ENCODE results near the gene DNAAF5.

DNAAF5 gene

DNA sequence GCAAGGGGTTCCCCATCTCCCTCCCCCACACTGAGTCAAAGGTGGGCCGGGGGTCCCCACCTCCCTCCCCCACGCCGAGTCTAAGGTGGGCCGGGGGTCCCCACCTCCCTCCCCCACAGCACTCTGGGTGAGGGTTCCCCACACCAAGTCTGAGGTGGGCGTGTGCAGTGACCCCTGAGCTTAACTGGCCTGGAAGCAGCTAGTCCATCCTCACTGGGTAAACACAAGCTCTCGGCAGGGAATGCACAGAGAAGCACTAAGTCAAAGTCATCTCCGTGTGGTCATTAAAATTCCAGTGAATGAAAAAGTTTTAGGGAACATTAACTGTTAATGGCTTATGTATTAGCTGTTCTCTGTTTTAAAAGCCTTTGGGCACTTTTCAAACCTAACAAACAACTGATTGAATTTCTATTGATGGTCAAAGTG, 44.3 kb downstream of the DNAAF5 start:
- Histone ChIP-seq H3K27ac (ENCODE audit: low read depth, low read length) (no peak overlapping the region), H3K36me3 (ENCODE audit: control insufficient read depth, insufficient read depth, low read length) (peaks cover 59% of the 10 kb centered on the region), H3K9ac (ENCODE audit: low read length) (no peak overlapping the region), H3K4me3 (ENCODE audit: low read depth, low read length) (no peak overlapping the region), H3K9me3 (ENCODE audit: control insufficient read depth, insufficient read depth, low read depth, low read length) (no peaks in the 10 kb centered on the region), H3K4me1 (ENCODE audit: control insufficient read depth, insufficient read depth, low read length) (no peaks in the 10 kb centered on the region), H3K27me3 (ENCODE audit: control insufficient read depth, insufficient read depth, low read length) (no peaks in the 10 kb centered on the region)

DNA sequence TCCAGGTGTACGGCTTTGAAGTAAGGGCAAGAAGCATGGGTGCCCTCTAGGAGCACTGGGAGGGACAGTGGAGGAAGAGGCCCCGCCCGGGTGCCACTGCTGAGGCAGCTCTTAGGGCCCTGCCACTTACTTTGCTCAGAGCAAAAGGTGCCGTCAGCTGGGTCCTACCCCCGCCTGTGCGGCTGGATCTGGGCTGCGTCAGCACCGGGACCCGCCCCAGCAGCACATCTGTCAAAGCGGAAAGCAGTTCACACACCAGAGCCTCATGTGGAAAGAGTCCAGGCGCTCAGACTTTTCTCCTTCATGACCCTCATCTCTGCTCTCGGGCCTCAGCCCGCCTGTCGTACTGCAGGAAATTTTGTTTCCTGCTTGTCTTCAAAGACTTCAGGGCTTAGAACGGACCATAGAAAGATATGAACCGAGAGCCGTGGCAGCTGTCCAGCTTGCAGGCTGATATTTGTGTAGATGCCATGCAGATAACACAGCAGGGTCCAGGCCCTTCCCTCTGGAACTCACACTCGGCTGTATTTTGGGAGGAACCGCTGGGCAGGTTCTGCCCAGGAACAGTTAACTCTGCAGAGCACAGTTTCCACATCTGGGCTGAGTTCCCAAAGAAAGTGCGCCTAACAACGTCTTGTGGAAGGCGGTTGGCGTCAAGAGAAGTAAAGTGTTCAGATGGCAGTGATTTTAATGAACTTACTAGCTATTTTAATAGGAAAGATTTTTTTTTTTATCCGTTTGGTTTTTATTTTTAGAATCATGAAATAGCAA, 44.9 kb downstream of the DNAAF5 start:
- Histone ChIP-seq H3K4me3 (ENCODE audit: low read depth, low read length) (no peak overlapping the region), H3K4me1 (ENCODE audit: control insufficient read depth, insufficient read depth, low read length) (no peaks in the 10 kb centered on the region), H3K27me3 (ENCODE audit: control insufficient read depth, insufficient read depth, low read length) (no peaks in the 10 kb centered on the region), H3K9me3 (ENCODE audit: control insufficient read depth, insufficient read depth, low read depth, low read length) (no peaks in the 10 kb centered on the region), H3K36me3 (ENCODE audit: control insufficient read depth, insufficient read depth, low read length) (peaks cover 59% of the 10 kb centered on the region), H3K27ac (ENCODE audit: low read depth, low read length) (no peak overlapping the region), H3K9ac (ENCODE audit: low read length) (no peak overlapping the region)

DNA sequence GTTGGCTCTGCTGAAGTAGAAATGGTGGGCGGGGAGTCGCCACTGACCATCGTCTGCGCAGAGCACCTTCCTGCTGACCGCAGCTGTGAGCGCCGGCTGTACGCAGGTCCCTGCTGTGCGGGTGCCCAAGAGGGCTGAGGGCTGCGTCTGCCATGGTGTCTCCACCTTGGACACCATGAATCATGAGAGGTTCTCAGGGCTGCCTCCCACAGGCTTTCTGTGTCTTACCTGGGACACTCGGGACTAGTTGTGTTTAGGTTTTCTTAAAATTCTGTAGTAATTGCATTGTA, 45.5 kb downstream of the DNAAF5 start:
- peaks cover 61% of the 10 kb centered on the region for H3K36me3 ChIP-seq (ENCODE audit: control insufficient read depth, insufficient read depth, low read length)
- no peak overlapping the region for H3K9ac ChIP-seq (ENCODE audit: low read length)
- H3K27me3 ChIP-seq (ENCODE audit: control insufficient read depth, insufficient read depth, low read length) = no peaks in the 10 kb centered on the region
- H3K27ac ChIP-seq (ENCODE audit: low read depth, low read length) = no peak overlapping the region
- H3K4me3 ChIP-seq (ENCODE audit: low read depth, low read length) = no peak overlapping the region
- H3K9me3 ChIP-seq (ENCODE audit: control insufficient read depth, insufficient read depth, low read depth, low read length) = no peaks in the 10 kb centered on the region
- H3K4me1 ChIP-seq (ENCODE audit: control insufficient read depth, insufficient read depth, low read length) = no peaks in the 10 kb centered on the region

DNA sequence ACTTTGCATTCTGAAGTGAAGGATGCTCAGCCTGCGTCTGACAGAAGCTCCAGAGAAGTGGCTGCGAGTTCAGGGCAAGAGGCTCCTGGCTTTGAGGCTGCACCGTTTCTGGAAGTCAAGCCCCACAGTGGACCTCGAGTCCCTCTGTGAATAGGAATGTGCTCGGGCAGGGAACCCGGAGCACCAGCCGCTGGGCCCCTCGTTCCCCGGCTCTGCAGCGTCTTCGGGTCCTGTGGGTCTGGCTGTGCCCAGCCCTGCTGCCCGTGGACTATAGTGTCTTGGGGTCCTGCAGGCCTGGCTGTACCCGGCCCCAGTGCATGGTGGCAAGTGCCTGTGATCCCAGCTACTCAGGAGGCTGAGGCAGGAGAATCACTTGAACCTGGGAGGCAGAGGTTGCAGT, 45.9 kb downstream of the DNAAF5 start:
- no peak overlapping the region for H3K4me3 ChIP-seq (ENCODE audit: low read depth, low read length)
- no peaks in the 10 kb centered on the region for H3K27me3 ChIP-seq (ENCODE audit: control insufficient read depth, insufficient read depth, low read length)
- H3K27ac ChIP-seq (ENCODE audit: low read depth, low read length) = no peak overlapping the region
- no peaks in the 10 kb centered on the region for H3K4me1 ChIP-seq (ENCODE audit: control insufficient read depth, insufficient read depth, low read length)
- H3K9me3 ChIP-seq (ENCODE audit: control insufficient read depth, insufficient read depth, low read depth, low read length) = no peaks in the 10 kb centered on the region
- H3K36me3 ChIP-seq (ENCODE audit: control insufficient read depth, insufficient read depth, low read length) = peaks cover 63% of the 10 kb centered on the region
- no peak overlapping the region for H3K9ac ChIP-seq (ENCODE audit: low read length)

DNA sequence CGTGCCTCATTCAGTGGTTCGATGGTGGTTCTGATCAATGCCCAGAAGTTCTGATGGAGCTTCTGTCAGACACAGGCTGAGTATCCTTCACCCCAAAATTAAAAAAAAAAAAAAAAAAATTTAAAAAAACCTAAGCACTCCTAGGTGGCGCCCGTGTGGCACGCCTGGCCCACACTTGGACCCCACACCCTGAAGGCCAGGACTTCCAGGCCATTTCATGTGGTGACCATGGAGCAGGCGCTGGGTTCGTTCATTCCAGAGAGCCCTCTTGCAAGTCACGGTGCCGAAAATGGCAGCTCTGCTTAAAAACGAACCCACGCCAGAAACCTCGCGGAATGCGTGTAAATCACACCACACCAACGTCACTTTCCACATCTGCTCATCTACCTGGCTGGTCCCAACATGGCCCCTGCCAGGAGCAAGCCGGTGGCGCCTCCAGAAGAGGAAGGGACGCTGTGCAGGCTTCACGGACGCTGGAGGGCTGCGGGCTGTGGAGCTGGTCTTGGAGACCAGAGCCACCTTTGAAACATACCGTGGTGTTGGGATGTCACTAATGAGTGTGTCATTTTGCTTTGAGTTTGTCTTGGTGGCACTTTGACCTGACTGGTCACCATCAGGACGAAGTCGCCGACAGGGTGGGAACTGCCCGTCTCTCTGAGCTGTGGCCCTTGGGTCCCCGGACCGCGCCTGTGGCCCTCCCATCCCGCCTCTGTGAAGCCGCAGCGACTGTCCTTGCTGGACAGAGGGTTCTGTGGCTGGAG, 46.5 kb downstream of the DNAAF5 start:
- Histone ChIP-seq H3K27ac (ENCODE audit: low read depth, low read length) (no peak overlapping the region), H3K36me3 (ENCODE audit: control insufficient read depth, insufficient read depth, low read length) (peaks cover 63% of the 10 kb centered on the region), H3K4me3 (ENCODE audit: low read depth, low read length) (no peak overlapping the region), H3K4me1 (ENCODE audit: control insufficient read depth, insufficient read depth, low read length) (no peaks in the 10 kb centered on the region), H3K9me3 (ENCODE audit: control insufficient read depth, insufficient read depth, low read depth, low read length) (no peaks in the 10 kb centered on the region), H3K27me3 (ENCODE audit: control insufficient read depth, insufficient read depth, low read length) (no peaks in the 10 kb centered on the region), H3K9ac (ENCODE audit: low read length) (no peak overlapping the region)

DNA sequence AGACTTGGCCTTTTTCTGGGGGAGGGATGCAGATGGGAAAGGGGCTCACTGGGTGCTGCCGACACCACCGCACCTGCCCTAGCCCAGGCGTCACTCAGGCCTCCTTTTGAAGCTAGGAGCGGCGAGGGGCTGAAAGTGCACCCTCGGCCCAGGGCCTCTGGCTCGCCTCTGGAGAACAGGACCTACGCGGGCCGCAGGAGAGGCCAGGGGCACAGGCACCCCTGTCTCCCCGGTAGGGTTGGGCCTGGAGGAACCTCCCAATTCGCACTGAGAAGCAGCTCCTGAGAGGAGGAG, 47.1 kb downstream of the DNAAF5 start:
- H3K9ac ChIP-seq (ENCODE audit: low read length) = no peak overlapping the region
- no peak overlapping the region for H3K4me3 ChIP-seq (ENCODE audit: low read depth, low read length)
- H3K27ac ChIP-seq (ENCODE audit: low read depth, low read length) = no peak overlapping the region
- peaks cover 63% of the 10 kb centered on the region for H3K36me3 ChIP-seq (ENCODE audit: control insufficient read depth, insufficient read depth, low read length)
- H3K27me3 ChIP-seq (ENCODE audit: control insufficient read depth, insufficient read depth, low read length) = no peaks in the 10 kb centered on the region
- H3K4me1 ChIP-seq (ENCODE audit: control insufficient read depth, insufficient read depth, low read length) = no peaks in the 10 kb centered on the region
- no peaks in the 10 kb centered on the region for H3K9me3 ChIP-seq (ENCODE audit: control insufficient read depth, insufficient read depth, low read depth, low read length)

DNA sequence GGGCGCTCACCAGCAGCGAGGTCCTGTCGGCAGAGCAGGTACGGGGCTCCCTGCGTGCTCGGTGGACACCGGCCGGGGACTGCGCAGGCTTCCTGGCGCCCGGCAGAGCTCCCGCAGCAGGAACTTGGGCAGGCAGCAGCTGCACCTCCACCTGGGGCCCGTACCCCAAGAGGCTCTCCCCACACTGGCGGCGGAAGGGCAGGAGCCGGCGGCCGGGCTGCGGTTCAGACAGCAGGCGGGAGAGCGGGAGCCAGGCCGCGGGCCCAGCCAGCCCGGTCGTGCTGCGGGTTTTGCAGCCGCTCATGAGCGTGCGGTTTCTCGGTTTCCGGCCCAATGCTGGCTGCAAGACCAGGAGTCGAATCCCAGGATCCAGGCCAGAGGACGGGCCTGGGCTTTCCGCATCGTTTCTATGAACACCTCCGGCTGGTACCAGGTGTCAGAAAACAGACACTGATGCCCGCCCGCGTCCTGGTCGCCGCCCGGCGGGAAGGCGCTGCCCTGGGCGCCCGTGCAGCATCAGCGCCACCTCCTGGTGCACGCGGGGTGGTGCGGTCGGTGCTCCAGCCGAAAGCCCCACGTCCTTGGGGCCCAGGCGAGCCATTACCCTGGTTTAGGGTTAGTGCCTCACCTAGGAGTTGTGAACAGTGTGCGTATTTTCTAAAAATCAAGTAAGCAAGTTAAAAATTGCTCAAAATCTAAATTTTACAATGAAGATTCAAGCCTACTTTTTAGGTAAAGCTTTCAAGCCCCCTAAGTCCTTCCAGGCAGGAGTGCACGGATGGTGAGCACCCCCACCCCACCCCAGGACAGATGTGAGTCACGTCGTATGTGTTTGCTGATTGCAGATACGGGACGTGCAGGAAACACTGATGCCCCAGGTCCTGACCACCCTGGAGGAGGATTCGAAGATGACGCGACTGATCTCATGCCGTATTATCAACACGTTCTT, 47.9 kb downstream of the DNAAF5 start:
- Histone ChIP-seq H3K27me3 (ENCODE audit: control insufficient read depth, insufficient read depth, low read length) (no peaks in the 10 kb centered on the region), H3K9ac (ENCODE audit: low read length) (no peak overlapping the region), H3K4me3 (ENCODE audit: low read depth, low read length) (no peak overlapping the region), H3K9me3 (ENCODE audit: control insufficient read depth, insufficient read depth, low read depth, low read length) (no peaks in the 10 kb centered on the region), H3K4me1 (ENCODE audit: control insufficient read depth, insufficient read depth, low read length) (no peaks in the 10 kb centered on the region), H3K36me3 (ENCODE audit: control insufficient read depth, insufficient read depth, low read length) (peaks cover 69% of the 10 kb centered on the region), H3K27ac (ENCODE audit: low read depth, low read length) (no peak overlapping the region)

DNA sequence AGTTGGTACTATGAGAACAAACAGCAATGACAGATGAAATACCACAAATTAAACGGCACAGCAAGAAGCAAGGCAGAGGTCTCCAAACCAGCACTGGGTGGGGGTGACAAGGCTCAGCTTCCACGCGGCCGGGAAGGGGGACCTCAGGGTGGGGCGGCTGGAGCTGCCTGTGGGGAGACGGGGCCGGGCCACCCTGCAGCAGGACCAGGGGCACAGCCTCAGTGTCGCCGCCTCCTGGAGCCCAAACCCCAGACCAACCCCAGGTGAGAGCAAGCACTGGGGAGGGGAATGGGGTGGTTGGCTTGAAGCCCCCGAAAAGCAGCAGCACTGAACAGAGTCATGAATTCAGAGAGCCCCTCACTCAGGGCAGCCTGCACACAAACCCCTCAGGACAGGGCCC, 49.9 kb downstream of the DNAAF5 start:
- no peaks in the 10 kb centered on the region for H3K4me1 ChIP-seq (ENCODE audit: control insufficient read depth, insufficient read depth, low read length)
- no peak overlapping the region for H3K9ac ChIP-seq (ENCODE audit: low read length)
- no peak overlapping the region for H3K4me3 ChIP-seq (ENCODE audit: low read depth, low read length)
- no peak overlapping the region for H3K27ac ChIP-seq (ENCODE audit: low read depth, low read length)
- H3K36me3 ChIP-seq (ENCODE audit: control insufficient read depth, insufficient read depth, low read length) = peaks cover 79% of the 10 kb centered on the region
- H3K27me3 ChIP-seq (ENCODE audit: control insufficient read depth, insufficient read depth, low read length) = no peaks in the 10 kb centered on the region
- H3K9me3 ChIP-seq (ENCODE audit: control insufficient read depth, insufficient read depth, low read depth, low read length) = no peaks in the 10 kb centered on the region

DNA sequence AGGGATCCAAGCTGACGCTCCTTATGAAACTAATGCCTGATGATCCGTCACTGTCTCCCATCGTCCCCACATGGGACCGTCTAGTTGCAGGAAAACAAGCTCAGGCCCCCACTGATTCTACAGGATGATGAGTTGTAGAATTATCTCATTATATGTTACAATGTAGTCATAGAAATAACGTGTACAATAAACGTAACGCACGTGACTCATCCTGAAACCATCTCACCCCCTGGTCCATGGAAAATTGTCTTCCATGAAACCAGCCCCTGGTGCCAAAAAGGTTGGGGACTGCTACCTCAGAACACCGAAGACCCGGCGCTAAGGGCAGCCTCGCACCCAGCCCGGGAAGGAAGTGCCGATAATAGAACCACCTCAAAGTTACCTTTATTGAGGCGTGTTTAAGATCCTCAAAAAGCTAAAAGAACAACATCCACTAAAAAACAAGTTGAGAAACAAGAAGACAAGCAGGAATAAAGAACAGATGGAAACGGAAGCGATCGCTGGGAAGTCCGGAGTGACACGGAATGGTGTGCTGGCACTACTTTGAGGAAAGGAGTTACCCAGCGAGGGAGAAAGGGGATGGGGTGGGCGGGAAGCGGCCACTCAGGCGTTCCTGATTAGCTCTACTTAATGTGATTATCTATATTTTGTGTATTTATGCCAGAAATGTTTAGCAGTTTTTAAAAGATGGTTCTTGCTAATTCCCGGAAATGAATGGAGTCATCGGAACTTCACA, 50.7 kb downstream of the DNAAF5 start:
- no peak overlapping the region for H3K4me3 ChIP-seq (ENCODE audit: low read depth, low read length)
- H3K27ac ChIP-seq (ENCODE audit: low read depth, low read length) = no peak overlapping the region
- H3K4me1 ChIP-seq (ENCODE audit: control insufficient read depth, insufficient read depth, low read length) = no peaks in the 10 kb centered on the region
- H3K27me3 ChIP-seq (ENCODE audit: control insufficient read depth, insufficient read depth, low read length) = no peaks in the 10 kb centered on the region
- no peaks in the 10 kb centered on the region for H3K9me3 ChIP-seq (ENCODE audit: control insufficient read depth, insufficient read depth, low read depth, low read length)
- no peak overlapping the region for H3K9ac ChIP-seq (ENCODE audit: low read length)
- peaks cover 80% of the 10 kb centered on the region for H3K36me3 ChIP-seq (ENCODE audit: control insufficient read depth, insufficient read depth, low read length)

DNA sequence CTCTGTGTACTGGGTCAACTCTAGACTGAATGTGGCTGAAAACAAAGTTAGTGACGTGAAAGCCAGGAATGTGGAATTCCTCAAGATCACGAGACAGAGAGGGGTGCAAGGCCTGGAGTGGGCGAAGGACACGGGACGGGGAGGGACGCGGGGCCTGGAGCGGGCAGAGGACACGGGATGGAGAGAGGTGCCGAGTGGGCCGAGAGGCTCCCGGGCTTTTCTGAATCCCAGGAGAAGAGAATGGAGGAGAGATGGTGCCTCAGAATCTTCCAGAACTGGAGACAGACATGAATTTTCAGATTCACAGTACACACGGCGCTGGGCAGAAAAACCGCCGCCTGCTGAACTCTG, 51.2 kb downstream of the DNAAF5 start:
- Histone ChIP-seq H3K27me3 (ENCODE audit: control insufficient read depth, insufficient read depth, low read length) (no peaks in the 10 kb centered on the region), H3K27ac (ENCODE audit: low read depth, low read length) (no peak overlapping the region), H3K4me1 (ENCODE audit: control insufficient read depth, insufficient read depth, low read length) (no peaks in the 10 kb centered on the region), H3K9ac (ENCODE audit: low read length) (no peak overlapping the region), H3K36me3 (ENCODE audit: control insufficient read depth, insufficient read depth, low read length) (peaks cover 81% of the 10 kb centered on the region), H3K9me3 (ENCODE audit: control insufficient read depth, insufficient read depth, low read depth, low read length) (no peaks in the 10 kb centered on the region), H3K4me3 (ENCODE audit: low read depth, low read length) (no peak overlapping the region)
